Activated CD4-positive, alpha-beta T cell treated with anti-CD3 and anti-CD28 coated beads for 24 hours (primary cell): ENCODE results near the gene ZNG1B.
"Not testable (repeated sequence)": the region's sequence is repeated elsewhere in the genome, so short reads cannot be mapped to it uniquely, and the experiment has no call there.

Experiments used
- DNase-seq, 2 donors: peaks; one replicate each; pipeline ENCODE4 v3.0.0-alpha.2; 2020; ENCODE audit warnings: low read depth in 2 of 2

ZNG1B gene

GRCh38 chr2:113437508-113438465, at the start of gene ZNG1B:
TSS of gene ZNG1B (plus strand) at chr2:113437691. CDS start at chr2:113437869, 178 bp downstream.
- peak; percentile 45 to 59 for DNase-seq

GRCh38 chr2:113390124-113390849, 47.2 kb upstream of the ZNG1B start:
- peak; percentile 36 to 41 for DNase-seq

- no peak for DNase-seq
Observed at GRCh38 chr2:113391073-113391472, 46.4 kb upstream of the ZNG1B start.

GRCh38 chr2:113406114-113406513, 31.4 kb upstream of the ZNG1B start:
- DNase-seq = no peak

GRCh38 chr2:113407446-113408099, 29.9 kb upstream of the ZNG1B start:
- DNase-seq = no peak

- not testable (repeated sequence) for DNase-seq
Observed at GRCh38 chr2:113411725-113412352, 25.7 kb upstream of the ZNG1B start.

- not testable (repeated sequence) for DNase-seq
Observed at GRCh38 chr2:113412774-113413173, 24.7 kb upstream of the ZNG1B start.

GRCh38 chr2:113431773-113432172, 5.7 kb upstream of the ZNG1B start:
- DNase-seq = not testable (repeated sequence)

- not testable (repeated sequence) for DNase-seq
Observed at GRCh38 chr2:113433468-113433867, 4.0 kb upstream of the ZNG1B start.

GRCh38 chr2:113465770-113466169, 28.3 kb downstream of the ZNG1B start:
- DNase-seq = not testable (repeated sequence)

- DNase-seq = not testable (repeated sequence)
Observed at GRCh38 chr2:113476688-113477368, 39.3 kb downstream of the ZNG1B start.

- not testable (repeated sequence) for DNase-seq
Observed at GRCh38 chr2:113496527-113496926, 59.0 kb downstream of the ZNG1B start.

- DNase-seq = not testable (repeated sequence)
Observed at GRCh38 chr2:113498365-113498764, 60.9 kb downstream of the ZNG1B start, which contains the start of gene FOXD4L1. TSS of gene FOXD4L1 (plus strand) at chr2:113498665. CDS start at chr2:113499257, 592 bp downstream.

GRCh38 chr2:113499019-113499885, 61.8 kb downstream of the ZNG1B start:
- not testable (repeated sequence) for DNase-seq

- DNase-seq = not testable (repeated sequence)
Observed at GRCh38 chr2:113499886-113500722, 62.6 kb downstream of the ZNG1B start.

- DNase-seq = not testable (repeated sequence)
Observed at GRCh38 chr2:113500723-113501038, 63.2 kb downstream of the ZNG1B start.

GRCh38 chr2:113502216-113503093, 65.0 kb downstream of the ZNG1B start:
- not testable (repeated sequence) for DNase-seq
